H1 (cell line): ENCODE results near the gene CHCHD3. TPM values are rescaled to one million over a fixed set of nuclear protein-coding genes. Genes with fewer than 3 reads are reported as not detected.

ENCODE experiments used
- CBX8 ChIP-seq: fragments of 300-800, 300-1000 bp; sonication (generic); IDR thresholded peaks from 2 replicates; pipeline ENCODE4 v1.7.1; 2016; ENCODE audit warnings: low read depth, low read length, borderline replicate concordance
- CHD7 ChIP-seq: fragments of 300-600 bp; sonication (generic); IDR thresholded peaks from 2 replicates; pipeline ENCODE4 v1.7.1; 2012; ENCODE audit warnings: low read length, moderate library complexity, mild to moderate bottlenecking, inconsistent platforms; ENCODE audit not compliant: insufficient replicate concordance
- PHF8 ChIP-seq: fragments of 200-600 bp; sonication (generic); conservative IDR thresholded peaks from 2 replicates; pipeline ENCODE4 v1.7.1; 2012; ENCODE audit warnings: low read depth, mild to moderate bottlenecking, inconsistent platforms, low read length, moderate library complexity
- SUZ12 ChIP-seq: fragments of 200-600 bp; sonication (generic); IDR thresholded peaks from 2 replicates; pipeline ENCODE4 v1.6.1; 2012; ENCODE audit warnings: mild to moderate bottlenecking, inconsistent platforms, low read length, moderate library complexity, mixed read lengths
- polyA plus RNA-seq, 7 experiments: library from polyadenylated mRNA; depleted of rRNA in 3 of 7; stranded (reverse) in 5 of 7; unstranded in 2 of 7; fragments of >200 nt in 5 of 7; fragments of 200-250 nt in 2 of 7; gene quantifications; 1 replicate in 5 of 7; 2 replicates in 1 of 7; 4 replicates in 1 of 7; pipeline versions ENCODE4 v1.2.1 to v1.2.3, GENCODE V29; 2011 to 2013; ENCODE audit warnings: missing spikeins in 2 of 7, mixed read lengths in 2 of 7
- total RNA-seq: library from RNA; stranded (reverse); fragmentation: NEBNext Ultra II Directional; extraction: Animal tissue kit (Norgen Biotek cat#: 25700); gene quantifications from 2 replicates; pipeline ENCODE4 v1.2.1, GENCODE V29; 2021

Gene CHCHD3
- total and polyA plus RNA-seq, 2 of the 8 experiments (the other 6 are each of a cell fraction or from before 2014, with no cell fraction given), result 42.9 to 137 TPM

DNA sequence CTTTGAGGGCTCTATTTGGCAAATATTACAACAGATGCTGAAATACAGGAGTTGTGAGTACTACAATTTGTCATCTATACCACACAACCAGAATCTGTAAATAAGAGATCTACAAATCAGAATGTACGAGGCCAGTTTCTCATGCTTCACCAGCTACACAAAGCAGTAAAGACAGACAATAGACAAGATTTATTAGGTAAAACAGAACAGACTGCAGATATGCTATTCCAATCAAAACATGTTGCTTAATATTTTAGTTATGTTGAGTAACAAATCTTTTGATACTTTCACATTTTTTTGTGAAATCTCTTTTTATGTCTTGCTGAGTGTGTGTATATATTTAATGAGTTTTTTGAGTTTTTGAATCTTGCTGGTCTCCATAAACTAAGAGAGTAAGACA is 109.1 kb downstream of the CHCHD3 start (continued):
- TF ChIP-seq CBX8 (no peak), SUZ12 (no peak), PHF8 (no peak), CHD7 (no peak)
